ENCODE measurements around the gene CALM1.
A peak's percentile ranks its signal among the peaks of the same experiment; 100 is the strongest.
"Not testable (repeated sequence)": the region's sequence is repeated elsewhere in the genome, so short reads cannot be mapped to it uniquely, and the experiment has no call there.

CALM1 gene

GRCh38 chr14:90383126-90383730, 13.6 kb upstream of the CALM1 start:
- peak overlapping the region; percentile 68 for H3K4me3 ChIP-seq (ENCODE audit: low read depth, low read length)

GRCh38 chr14:90383731-90384542, 12.9 kb upstream of the CALM1 start:
- H3K4me3 ChIP-seq (ENCODE audit: low read depth, low read length): peak overlapping the region; percentile 62

- no peak overlapping the region for H3K4me3 ChIP-seq (ENCODE audit: low read depth, low read length)
Measured at GRCh38 chr14:90384543-90384911, 12.3 kb upstream of the CALM1 start.

GRCh38 chr14:90386321-90386720, 10.5 kb upstream of the CALM1 start:
- H3K4me3 ChIP-seq (ENCODE audit: low read depth, low read length): no peak overlapping the region

- H3K4me3 ChIP-seq (ENCODE audit: low read depth, low read length): no peak overlapping the region
Measured at GRCh38 chr14:90387206-90387760, 9.5 kb upstream of the CALM1 start.

- no peak overlapping the region for H3K4me3 ChIP-seq (ENCODE audit: low read depth, low read length)
Measured at GRCh38 chr14:90388437-90388836, 8.4 kb upstream of the CALM1 start.

- H3K4me3 ChIP-seq (ENCODE audit: low read depth, low read length): no peak overlapping the region
Measured at GRCh38 chr14:90388982-90389381, 7.8 kb upstream of the CALM1 start.

GRCh38 chr14:90393966-90394365, 2.9 kb upstream of the CALM1 start:
- H3K4me3 ChIP-seq (ENCODE audit: low read depth, low read length): no peak overlapping the region

GRCh38 chr14:90394782-90395181, 2.0 kb upstream of the CALM1 start:
- not testable (repeated sequence) for H3K4me3 ChIP-seq (ENCODE audit: low read depth, low read length)

GRCh38 chr14:90397425-90398314, 841 bp downstream of the CALM1 start:
- H3K4me3 ChIP-seq (ENCODE audit: low read depth, low read length): peak overlapping the region; percentile 89

GRCh38 chr14:90398315-90398839, 1.5 kb downstream of the CALM1 start:
- H3K4me3 ChIP-seq (ENCODE audit: low read depth, low read length): peak overlapping the region; percentile 89

GRCh38 chr14:90398841-90399540, 2.2 kb downstream of the CALM1 start:
- H3K4me3 ChIP-seq (ENCODE audit: low read depth, low read length): peak overlapping the region; percentile 89

- no peak overlapping the region for H3K4me3 ChIP-seq (ENCODE audit: low read depth, low read length)
Measured at GRCh38 chr14:90399541-90400444, 3.0 kb downstream of the CALM1 start.

GRCh38 chr14:90400904-90401561, 4.2 kb downstream of the CALM1 start:
- no peak overlapping the region for H3K4me3 ChIP-seq (ENCODE audit: low read depth, low read length)

- H3K4me3 ChIP-seq (ENCODE audit: low read depth, low read length): no peak overlapping the region
Measured at GRCh38 chr14:90402016-90402415, 5.2 kb downstream of the CALM1 start.

GRCh38 chr14:90403065-90403464, 6.2 kb downstream of the CALM1 start:
- H3K4me3 ChIP-seq (ENCODE audit: low read depth, low read length): no peak overlapping the region

- H3K4me3 ChIP-seq (ENCODE audit: low read depth, low read length): no peak overlapping the region
Measured at GRCh38 chr14:90405101-90405500, 8.3 kb downstream of the CALM1 start.

- no peak overlapping the region for H3K4me3 ChIP-seq (ENCODE audit: low read depth, low read length)
Measured at GRCh38 chr14:90405755-90406154, 8.9 kb downstream of the CALM1 start.

- H3K4me3 ChIP-seq (ENCODE audit: low read depth, low read length): no peak overlapping the region
Measured at GRCh38 chr14:90406384-90406798, 9.6 kb downstream of the CALM1 start.

Measured in iPS-11a (cell line).